NCI-H2107 treated with DMSO at 0.1 percent for 48 hours (cell line): ENCODE data around the gene SLC30A3.

Source experiments
- DNase-seq: peaks from one replicate; lab custom pipeline; 2025; ENCODE audit not compliant: unreplicated experiment; lab: John Stamatoyannopoulos, UW

The SLC30A3 gene

GRCh38 chr2:27208486-27209050 lies 54.3 kb downstream of the SLC30A3 start:
- no peak for DNase-seq

DNA sequence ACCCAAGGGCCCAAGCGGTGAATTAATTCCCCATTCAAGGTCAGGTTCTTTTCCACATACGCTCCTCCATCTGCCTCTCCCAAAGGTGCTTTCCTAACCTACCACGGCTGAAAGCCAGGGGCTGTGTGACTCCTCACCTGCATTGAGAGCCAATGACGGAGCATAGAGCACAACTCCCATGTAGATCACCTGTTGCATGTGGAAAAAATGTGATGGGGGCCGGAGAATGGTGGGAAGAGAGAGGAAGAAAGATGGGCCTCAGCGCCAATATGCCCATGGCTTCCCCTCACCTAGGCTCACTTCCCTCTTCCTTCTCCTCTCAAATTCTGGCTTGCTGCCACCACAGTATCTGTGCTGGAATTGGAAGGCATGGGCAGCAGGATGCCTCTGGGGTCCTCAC lies 56.5 kb downstream of the SLC30A3 start:
- DNase-seq, result no peak

GRCh38 chr2:27205206-27205605 lies 57.6 kb downstream of the SLC30A3 start:
- DNase-seq, result no peak

DNA sequence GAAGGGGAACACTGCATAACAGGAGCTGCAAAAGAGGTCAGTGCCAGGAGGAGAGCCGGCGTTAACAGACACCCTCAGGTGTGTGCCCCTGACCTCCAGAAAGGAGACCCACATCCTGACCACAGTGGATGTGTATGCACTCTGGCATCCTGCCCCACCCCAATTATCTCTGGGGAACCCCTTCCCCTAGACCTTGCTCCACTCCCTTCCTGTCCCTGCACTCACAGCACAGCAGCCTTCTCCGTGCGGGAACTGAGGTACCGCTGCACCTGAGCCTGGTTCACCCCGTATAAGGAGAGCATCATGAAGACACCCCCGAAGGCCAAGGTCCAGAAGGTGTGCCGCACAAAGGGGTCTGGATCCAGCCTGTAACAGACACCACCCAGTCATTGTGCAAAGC lies 58.3 kb downstream of the SLC30A3 start:
- no peak for DNase-seq

- DNase-seq, result no peak
Measured at GRCh38 chr2:27203741-27204140, 59.1 kb downstream of the SLC30A3 start.
